Keratinocyte (primary cell): Measurements from ENCODE around the gene CACNA1C. TPM values are rescaled to one million over a fixed set of nuclear protein-coding genes. Genes with fewer than 3 reads are reported as not detected.

Experiments
- DNase-seq: peaks from one replicate; pipeline ENCODE4 v3.0.0-alpha.2; 2011; ENCODE audit warnings: low read depth, missing footprints, low spot score
- FAIRE-seq: peaks from 2 replicates; lab custom pipeline; 2011; peaks lifted over from hg19 to GRCh38; lab: Jason Lieb, UNC
- H2AFZ ChIP-seq: 2 replicates; pipeline ENCODE4 v1.6.0; 2012; ENCODE audit warnings: low read length, control low read depth, inconsistent platforms; ENCODE audit not compliant: control insufficient read depth
- H3K27ac ChIP-seq: 2 replicates; pipeline ENCODE4 v1.5.1; 2011; ENCODE audit warnings: low read length; ENCODE audit not compliant: control insufficient read depth, insufficient read depth
- H3K27me3 ChIP-seq: 3 replicates; pipeline ENCODE4 v1.6.0; 2011; ENCODE audit warnings: low read length; ENCODE audit not compliant: control insufficient read depth, insufficient read depth; ENCODE audit errors: extremely low read depth
- H3K36me3 ChIP-seq, 2 experiments: 2 replicates in 1 of 2; 3 replicates in 1 of 2; pipeline ENCODE4 v1.5.1; 2011; ENCODE audit warnings: low read length in 2 of 2, mild to moderate bottlenecking in 1 of 2; ENCODE audit not compliant: control insufficient read depth in 2 of 2, insufficient read depth in 2 of 2; ENCODE audit errors: extremely low read depth in 1 of 2
- H3K4me1 ChIP-seq: 3 replicates; pipeline ENCODE4 v1.5.1; 2011; ENCODE audit warnings: low read length; ENCODE audit not compliant: control insufficient read depth, insufficient read depth; ENCODE audit errors: extremely low read depth
- H3K4me2 ChIP-seq: 3 replicates; pipeline ENCODE4 v1.6.0; 2011; ENCODE audit warnings: low read depth, low read length; ENCODE audit not compliant: control insufficient read depth, insufficient read depth; ENCODE audit errors: extremely low read depth
- H3K4me3 ChIP-seq, 3 experiments: fragments of 200-600 bp in 1 of 3; sonication (generic) in 1 of 3; 2 replicates in 2 of 3; 3 replicates in 1 of 3; pipeline ENCODE4 v1.5.1; 2011 to 2016; ENCODE audit warnings: low read length in 3 of 3, mild to moderate bottlenecking in 3 of 3, control low read depth in 2 of 3, inconsistent platforms in 1 of 3, low read depth in 1 of 3, mixed read lengths in 1 of 3, mixed run types in 1 of 3, moderate library complexity in 1 of 3; ENCODE audit not compliant: control insufficient read depth in 2 of 3, insufficient read depth in 2 of 3; ENCODE audit errors: extremely low read depth in 1 of 3
- H3K79me2 ChIP-seq: 2 replicates; pipeline ENCODE4 v1.6.0; 2012; ENCODE audit warnings: low read length; ENCODE audit not compliant: control insufficient read depth, insufficient read depth
- H3K9ac ChIP-seq: 3 replicates; pipeline ENCODE4 v1.6.0; 2011; ENCODE audit warnings: low read length; ENCODE audit not compliant: control insufficient read depth, insufficient read depth; ENCODE audit errors: extremely low read depth
- H3K9me1 ChIP-seq: 3 replicates; pipeline ENCODE4 v1.6.0; 2011; ENCODE audit warnings: low read length; ENCODE audit not compliant: control insufficient read depth, insufficient read depth; ENCODE audit errors: extremely low read depth
- H3K9me3 ChIP-seq: 2 replicates; pipeline ENCODE4 v1.5.1; 2012; ENCODE audit warnings: low read depth, low read length; ENCODE audit not compliant: control insufficient read depth
- H4K20me1 ChIP-seq: 3 replicates; pipeline ENCODE4 v1.6.0; 2011; ENCODE audit warnings: low read length; ENCODE audit not compliant: control insufficient read depth, insufficient read depth; ENCODE audit errors: extremely low read depth
- EZH2 ChIP-seq: IDR thresholded peaks from one replicate; pipeline ENCODE4 v1.6.1; 2012; ENCODE audit warnings: inconsistent platforms, mild to moderate bottlenecking, low read length, moderate library complexity
- dilution Hi-C: fragments of 300-500 bp; cut with MboI; formaldehyde crosslinking; loops from one replicate; pipeline ENCODE4 v1.7.0; 2020; ENCODE audit warnings: low sequenced_read_pairs; ENCODE audit not compliant: extremely low pct_ligation_motif_present
- polyA plus RNA-seq, 5 experiments: library from polyadenylated mRNA; depleted of rRNA in 3 of 5; stranded (reverse) in 3 of 5; stranded (forward) in 1 of 5; unstranded in 1 of 5; fragments of >200 nt; gene quantifications; 1 replicate in 1 of 5; 2 replicates in 3 of 5; 3 replicates in 1 of 5; pipeline versions ENCODE4 v1.2.1 to v1.2.3, GENCODE V29; 2011 to 2012; ENCODE audit warnings: missing spikeins in 2 of 5, low read depth in 1 of 5, low replicate concordance in 1 of 5
- TF ChIP-seq, protein P1 (sequence below), 3 experiments: IDR thresholded peaks in 1 of 3; conservative IDR thresholded peaks in 1 of 3; optimal IDR thresholded peaks in 1 of 3; 2 replicates in 2 of 3; 3 replicates in 1 of 3; pipeline versions ENCODE3 to v1.5.1; 2011; ENCODE audit warnings: low read length in 3 of 3, mild to moderate bottlenecking in 3 of 3, moderate library complexity in 2 of 3, control low read depth in 1 of 3, inconsistent platforms in 1 of 3; ENCODE audit not compliant: insufficient read depth in 2 of 3; ENCODE audit errors: extremely low read depth in 1 of 3

CACNA1C gene
- polyA plus RNA-seq, 1 donor (not counting 4 experiments of a cell fraction or from before 2014, with no cell fraction given) = not detected

DNA sequence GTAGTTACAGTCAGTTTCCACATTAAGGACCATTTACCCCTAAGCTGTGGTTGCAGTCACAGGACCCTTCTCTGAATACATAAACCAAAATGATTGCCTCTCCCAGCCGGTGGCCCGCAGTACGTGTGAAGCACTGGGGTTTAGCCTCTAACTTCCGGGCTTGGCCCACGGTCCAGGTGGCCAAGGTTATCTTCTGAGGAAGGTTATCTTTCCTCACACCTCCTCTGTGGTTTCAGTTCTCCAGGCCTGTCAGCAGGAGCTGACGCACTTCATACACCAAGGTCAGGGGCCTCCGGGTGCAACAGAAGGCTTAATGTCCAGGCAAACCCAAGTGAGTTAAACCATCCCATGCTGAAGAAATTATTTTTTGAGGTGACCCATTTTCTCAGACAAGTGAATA, 451.0 kb downstream of the CACNA1C start:
- H3K27ac ChIP-seq = no peak overlapping the region
- TF ChIP-seq, protein P1, sequence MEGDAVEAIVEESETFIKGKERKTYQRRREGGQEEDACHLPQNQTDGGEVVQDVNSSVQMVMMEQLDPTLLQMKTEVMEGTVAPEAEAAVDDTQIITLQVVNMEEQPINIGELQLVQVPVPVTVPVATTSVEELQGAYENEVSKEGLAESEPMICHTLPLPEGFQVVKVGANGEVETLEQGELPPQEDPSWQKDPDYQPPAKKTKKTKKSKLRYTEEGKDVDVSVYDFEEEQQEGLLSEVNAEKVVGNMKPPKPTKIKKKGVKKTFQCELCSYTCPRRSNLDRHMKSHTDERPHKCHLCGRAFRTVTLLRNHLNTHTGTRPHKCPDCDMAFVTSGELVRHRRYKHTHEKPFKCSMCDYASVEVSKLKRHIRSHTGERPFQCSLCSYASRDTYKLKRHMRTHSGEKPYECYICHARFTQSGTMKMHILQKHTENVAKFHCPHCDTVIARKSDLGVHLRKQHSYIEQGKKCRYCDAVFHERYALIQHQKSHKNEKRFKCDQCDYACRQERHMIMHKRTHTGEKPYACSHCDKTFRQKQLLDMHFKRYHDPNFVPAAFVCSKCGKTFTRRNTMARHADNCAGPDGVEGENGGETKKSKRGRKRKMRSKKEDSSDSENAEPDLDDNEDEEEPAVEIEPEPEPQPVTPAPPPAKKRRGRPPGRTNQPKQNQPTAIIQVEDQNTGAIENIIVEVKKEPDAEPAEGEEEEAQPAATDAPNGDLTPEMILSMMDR (optimal IDR thresholded peaks at IDR 0.05 in 1 of 3, IDR thresholded peaks at IDR 0.05 in 1 of 3, conservative IDR thresholded peaks at IDR 0.05 in 1 of 3; ENCODE audit: extremely low read depth in 1 of 3, insufficient read depth in 2 of 3, low read length in 3 of 3) = no peak
- no peak for TF ChIP-seq EZH2
- H3K9me1 ChIP-seq = no peaks in the 10 kb centered on the region
- no peaks in the 10 kb centered on the region for H3K79me2 ChIP-seq
- no peak overlapping the region for H3K4me3 ChIP-seq
- no peak overlapping the region for H3K4me2 ChIP-seq
- no peak overlapping the region for H2AFZ ChIP-seq
- H4K20me1 ChIP-seq = no peaks in the 10 kb centered on the region
- H3K4me1 ChIP-seq = no peaks in the 10 kb centered on the region
- no peaks in the 10 kb centered on the region for H3K36me3 ChIP-seq
- dilution Hi-C loops = no loop called here
- H3K27me3 ChIP-seq = no peaks in the 10 kb centered on the region
- FAIRE-seq (no peak), DNase-seq (no peak)
- H3K9me3 ChIP-seq = no peaks in the 10 kb centered on the region
- H3K9ac ChIP-seq = no peak overlapping the region

DNA sequence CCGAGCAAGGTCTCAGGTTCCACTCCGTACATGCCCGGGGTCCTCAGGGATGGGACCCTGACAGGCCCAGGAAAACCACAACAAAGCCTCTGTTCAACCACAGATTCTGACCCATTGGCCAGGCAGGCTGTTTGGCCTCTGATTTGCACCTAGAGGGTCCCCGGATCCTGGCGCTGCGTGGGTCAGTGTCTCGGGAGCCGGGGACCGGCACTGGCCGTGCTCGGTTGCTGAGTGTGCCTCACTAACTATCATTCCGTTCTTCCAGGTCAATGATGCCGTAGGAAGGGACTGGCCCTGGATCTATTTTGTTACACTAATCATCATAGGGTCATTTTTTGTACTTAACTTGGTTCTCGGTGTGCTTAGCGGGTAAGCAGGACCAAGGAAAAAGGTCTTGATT, 451.8 kb downstream of the CACNA1C start:
- Histone ChIP-seq H3K79me2 (no peaks in the 10 kb centered on the region), H3K4me3 (no peak overlapping the region), H3K27me3 (no peaks in the 10 kb centered on the region), H3K4me1 (no peaks in the 10 kb centered on the region), H3K36me3 (no peaks in the 10 kb centered on the region), H4K20me1 (no peaks in the 10 kb centered on the region), H3K27ac (no peak overlapping the region), H3K4me2 (no peak overlapping the region), H2AFZ (no peak overlapping the region), H3K9me3 (no peaks in the 10 kb centered on the region), H3K9me1 (no peaks in the 10 kb centered on the region), H3K9ac (no peak overlapping the region)
- dilution Hi-C loops = no loop called here
- DNase-seq (no peak), FAIRE-seq (no peak)
- TF ChIP-seq, protein P1 (optimal IDR thresholded peaks at IDR 0.05 in 1 of 3, IDR thresholded peaks at IDR 0.05 in 1 of 3, conservative IDR thresholded peaks at IDR 0.05 in 1 of 3; ENCODE audit: extremely low read depth in 1 of 3, insufficient read depth in 2 of 3, low read length in 3 of 3) = no peak
- no peak for TF ChIP-seq EZH2
